HG02973 (cell line): ENCODE results near the gene SHB.

ENCODE experiments used
- ATAC-seq: cut with Tn5 transposase; IDR thresholded peaks from one replicate; pipeline ENCODE4 v1.9.1; 2021; ENCODE audit warnings: moderate library complexity; ENCODE audit not compliant: unreplicated experiment

The SHB gene

GRCh38 chr9:38026021-38026809 is 42.8 kb downstream of the SHB start:
- ATAC-seq, result no peak

DNA sequence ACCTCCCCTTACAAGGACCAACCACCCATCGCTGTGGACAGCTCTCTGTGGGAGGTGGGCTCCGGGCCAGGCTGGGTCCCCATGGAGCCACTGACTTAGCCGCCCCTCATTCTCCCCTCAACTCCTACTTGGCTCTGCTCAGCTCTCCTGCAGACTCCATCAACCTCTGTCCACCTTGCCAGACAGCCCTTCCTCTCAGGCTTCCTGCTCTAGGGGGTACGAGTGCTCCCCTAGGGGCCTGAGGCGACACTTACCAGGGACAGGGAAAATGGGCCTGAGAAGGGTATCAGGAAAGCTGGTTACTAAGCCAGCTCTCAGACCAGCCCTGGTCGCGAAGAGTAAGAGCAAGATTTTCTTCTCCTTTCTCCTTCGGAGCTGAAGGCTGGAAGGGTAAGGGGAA is 43.9 kb downstream of the SHB start:
- ATAC-seq, result no peak

DNA sequence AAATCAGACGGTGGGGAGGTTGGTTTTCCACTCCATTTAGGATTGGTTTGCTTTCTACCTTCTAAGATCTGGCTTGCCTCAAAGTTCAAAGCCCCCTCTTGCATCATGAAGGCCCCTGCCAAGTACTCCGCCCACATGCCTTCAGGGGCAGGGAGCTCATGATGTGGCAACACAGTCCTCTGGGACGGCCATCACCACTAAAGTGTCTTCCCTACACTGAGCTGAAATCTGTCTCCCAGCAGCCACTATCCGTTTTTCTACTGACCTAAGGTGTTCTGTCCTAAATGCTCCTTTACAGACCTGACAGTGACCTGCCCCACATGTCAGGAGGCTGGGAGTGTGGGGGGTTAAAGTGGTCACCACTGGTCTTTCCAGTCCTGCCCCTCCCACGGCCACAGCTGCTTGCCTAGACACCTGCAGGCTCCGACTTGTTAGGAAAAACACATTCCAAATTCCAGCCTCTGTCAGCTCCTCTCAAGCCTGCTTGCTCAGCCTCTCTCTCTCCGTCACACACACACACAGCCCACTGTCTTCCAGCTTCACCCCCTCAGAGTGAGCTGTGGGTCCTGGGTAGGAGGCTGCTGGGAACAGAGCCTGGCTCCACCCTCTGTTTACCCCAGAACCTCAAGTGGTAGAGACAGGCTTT is 44.9 kb downstream of the SHB start:
- no peak for ATAC-seq

- no peak for ATAC-seq
Observed at GRCh38 chr9:38023661-38024035, 45.4 kb downstream of the SHB start.

GRCh38 chr9:38022995-38023394 is 46.0 kb downstream of the SHB start:
- ATAC-seq, result no peak

DNA sequence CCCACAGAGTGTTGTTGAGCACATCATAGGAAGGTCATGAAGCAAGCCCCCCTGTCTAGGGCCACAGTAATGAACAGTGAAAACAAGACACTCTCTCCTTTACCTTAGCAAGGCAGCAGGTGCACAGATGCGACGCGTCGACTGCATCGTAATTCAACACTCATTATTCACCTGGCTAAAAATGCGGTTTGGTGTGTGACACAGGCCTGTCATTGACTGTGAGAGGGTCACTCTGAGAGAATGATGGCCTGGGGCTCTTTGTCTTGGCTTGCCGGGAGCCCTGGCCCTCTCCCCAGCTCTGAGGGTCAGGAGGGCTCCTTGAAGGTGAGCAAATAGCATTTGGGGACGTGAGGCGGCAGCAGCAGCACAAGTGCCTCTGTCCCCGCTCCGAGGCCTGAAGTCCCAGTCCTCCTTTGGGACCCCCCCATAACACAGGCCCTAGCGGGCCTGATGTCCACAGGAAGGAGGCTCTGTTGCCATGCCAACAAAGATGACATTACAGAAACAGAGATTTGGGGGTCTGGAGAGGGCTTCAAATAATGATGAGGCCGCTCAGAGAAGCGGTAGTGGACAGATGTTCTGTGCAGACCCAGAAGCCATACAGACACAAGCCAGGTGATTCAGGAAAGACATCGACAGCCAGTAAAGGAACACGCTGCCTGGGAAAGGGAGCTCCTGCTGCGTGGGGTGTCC is 46.7 kb downstream of the SHB start:
- no peak for ATAC-seq

DNA sequence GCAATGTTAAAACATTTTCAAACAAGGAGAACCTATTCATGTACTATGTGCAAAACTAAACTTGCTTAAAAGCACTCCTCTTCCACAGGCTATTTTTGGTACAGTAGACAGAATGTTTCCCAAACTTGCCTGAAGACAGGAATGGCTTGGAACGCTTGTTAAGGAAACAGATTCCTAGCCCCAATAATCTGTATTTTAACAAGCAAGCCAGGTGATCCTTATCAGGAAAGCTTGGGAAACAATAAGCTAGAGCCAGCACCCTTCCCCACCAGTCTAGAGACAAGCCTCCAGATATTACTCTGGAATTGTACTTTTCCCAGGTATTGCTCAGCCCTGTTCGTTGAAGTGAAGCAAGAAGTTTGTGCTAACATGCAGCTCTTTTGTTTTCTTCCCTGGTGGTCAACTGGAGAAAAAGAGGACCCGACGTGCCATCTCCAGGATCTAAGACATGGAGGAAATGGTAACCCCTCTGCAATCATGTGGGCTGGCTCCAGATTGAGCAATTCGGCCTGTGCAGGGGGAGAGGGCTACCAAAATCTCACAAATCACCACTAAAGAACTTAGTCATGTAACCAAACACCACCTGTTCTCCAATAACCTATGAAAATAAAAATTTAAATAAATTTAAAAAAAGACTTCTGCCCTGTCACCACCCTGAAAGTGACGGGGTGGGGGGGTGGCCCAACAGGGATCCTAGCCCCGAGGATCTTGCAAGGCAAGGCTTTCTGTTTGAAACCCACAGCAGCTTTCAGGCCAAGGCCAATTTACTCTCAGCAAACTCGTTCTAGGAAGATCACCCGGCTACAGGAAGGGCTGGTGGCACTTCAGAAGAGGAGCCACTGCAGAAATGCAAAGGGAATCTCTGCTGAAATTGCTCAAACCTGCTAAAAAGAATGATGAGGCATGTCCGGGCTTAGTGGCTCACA is 48.6 kb downstream of the SHB start:
- no peak for ATAC-seq

DNA sequence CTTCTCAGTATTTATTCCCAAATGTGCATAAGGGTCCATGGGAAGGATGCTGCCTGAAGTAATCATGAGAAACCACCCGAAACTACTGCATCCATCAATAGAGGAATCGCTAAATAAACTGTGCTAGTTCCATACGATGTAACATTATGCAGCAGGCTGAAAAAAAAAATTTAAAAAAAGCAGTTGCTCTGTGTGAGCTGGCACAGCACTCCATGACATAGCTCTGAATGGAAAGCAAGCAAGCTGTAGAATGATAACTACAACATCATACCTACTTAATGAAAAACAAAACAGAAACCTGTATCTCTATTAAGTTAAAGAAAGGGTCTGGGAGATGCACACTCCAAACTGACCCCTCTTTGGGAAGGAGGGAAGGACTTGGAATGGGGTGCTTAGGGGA is 49.3 kb downstream of the SHB start:
- no peak for ATAC-seq

DNA sequence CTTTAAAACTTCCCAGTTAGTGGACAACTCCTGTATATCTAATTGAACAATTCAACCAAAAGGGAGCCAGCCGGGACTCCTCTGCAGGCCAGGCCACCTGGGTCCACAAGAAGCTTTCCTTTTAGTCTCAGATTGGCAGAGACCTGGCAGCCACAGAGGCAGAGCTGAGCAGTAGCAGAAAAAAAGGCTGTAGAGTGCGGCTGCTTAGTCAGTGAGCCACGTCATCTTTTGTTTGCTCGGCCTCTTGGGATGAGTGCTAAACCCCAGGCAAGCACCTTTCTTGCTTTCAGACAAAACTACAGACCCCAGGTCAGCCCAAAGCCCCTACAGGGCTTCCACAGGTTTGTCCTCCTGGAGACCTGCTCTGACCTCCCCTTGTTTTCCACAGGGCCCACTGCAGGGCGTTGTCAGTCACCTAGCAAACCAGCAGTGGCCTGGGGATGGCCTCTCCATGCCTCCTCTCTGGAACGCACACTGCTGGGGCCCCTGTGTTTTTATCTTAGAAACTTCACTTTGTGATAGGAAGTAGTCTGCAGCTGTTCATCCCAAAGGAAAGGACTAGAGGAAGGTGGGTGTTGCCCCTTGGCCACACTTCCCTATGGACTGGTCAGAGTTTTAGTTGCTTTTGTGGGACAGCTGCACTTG is 49.9 kb downstream of the SHB start:
- no peak for ATAC-seq

DNA sequence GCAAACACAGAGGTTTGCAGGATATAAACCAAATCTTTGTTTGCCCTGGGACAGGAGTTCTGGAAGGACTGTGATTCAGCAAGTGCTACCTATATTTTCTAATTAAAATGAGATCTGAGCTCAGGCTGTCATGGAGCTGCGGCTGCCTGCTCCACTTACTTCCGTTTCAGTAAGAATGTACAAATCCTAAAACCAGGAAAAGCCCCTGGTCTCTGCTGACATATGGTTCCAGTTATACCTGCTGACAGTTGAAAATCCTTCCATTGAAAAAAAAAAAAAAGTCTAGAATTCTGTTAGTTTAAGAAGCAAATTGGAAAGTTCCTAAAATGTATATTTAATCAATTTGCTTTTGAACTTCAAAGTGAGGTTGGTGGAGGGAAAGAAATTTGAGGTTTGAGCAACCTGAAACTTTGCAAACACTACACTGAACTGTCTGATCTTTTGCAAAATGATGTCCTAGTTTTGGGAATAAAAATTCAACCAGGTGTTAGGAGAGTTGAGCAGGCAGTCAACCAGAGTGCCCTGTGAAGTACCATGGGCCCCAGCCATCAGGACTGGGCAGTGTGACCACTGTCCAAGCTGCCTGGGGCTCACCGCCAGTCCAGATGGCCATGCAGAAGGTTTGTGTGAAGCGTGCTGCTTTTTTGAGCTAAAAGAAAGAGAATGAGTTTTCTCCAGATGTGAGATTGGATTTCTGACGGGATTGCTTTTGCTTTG is 50.6 kb downstream of the SHB start:
- no peak for ATAC-seq

DNA sequence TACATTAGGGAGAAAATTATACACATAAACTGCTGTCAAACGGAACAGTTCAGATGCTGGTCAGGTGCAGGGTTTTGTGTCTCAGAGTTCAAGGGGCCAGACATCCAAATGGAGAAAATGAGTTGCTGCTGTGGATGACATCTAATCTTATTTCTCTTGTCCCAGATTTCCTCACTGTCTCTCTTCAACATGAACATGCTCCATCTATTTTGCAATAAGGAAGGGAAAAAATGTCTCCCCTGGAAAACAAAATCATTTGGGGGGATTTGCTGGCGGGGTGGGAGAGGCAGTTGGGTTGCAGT is 51.2 kb downstream of the SHB start:
- ATAC-seq, result no peak

- no peak for ATAC-seq
Observed at GRCh38 chr9:38017149-38017884, 51.7 kb downstream of the SHB start.

DNA sequence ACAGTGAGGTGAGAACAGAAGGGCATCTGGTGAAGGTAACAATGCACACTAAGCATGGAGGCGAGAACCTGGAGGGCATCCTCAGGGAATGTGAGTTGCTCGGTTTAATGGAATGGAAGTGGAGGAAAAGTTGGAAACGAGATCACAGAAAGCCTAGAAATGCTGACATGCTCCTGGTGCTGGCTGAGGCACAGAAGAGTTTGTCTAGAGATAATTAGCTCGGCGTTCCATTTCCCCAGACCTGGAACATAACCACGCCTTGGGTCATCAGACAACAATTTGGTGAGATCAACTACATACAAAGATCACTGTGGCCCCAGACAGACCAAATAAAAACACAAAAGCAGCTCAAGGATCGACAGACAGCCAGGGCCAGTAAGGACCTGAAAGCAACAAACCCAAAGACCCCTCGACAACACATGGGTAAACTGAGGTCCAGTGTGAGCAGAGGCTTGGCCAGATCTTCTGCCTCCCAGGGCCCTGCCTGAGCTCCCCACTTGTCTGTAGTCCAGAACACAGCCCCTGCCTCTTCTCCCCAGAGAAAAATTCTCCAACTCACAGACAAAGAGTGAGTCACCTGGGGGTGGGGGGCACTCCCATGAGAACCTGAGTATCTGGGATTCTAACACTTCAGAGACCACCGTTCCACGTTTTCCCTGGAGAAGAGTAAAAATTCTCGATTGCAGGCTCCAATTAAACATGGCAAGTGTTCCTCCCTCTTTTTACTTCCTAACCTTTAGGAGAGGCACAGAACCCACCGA is 52.5 kb downstream of the SHB start:
- ATAC-seq, result no peak

GRCh38 chr9:38015906-38016305 is 53.1 kb downstream of the SHB start:
- ATAC-seq, result no peak

- ATAC-seq, result no peak
Observed at GRCh38 chr9:38015266-38015665, 53.8 kb downstream of the SHB start.

DNA sequence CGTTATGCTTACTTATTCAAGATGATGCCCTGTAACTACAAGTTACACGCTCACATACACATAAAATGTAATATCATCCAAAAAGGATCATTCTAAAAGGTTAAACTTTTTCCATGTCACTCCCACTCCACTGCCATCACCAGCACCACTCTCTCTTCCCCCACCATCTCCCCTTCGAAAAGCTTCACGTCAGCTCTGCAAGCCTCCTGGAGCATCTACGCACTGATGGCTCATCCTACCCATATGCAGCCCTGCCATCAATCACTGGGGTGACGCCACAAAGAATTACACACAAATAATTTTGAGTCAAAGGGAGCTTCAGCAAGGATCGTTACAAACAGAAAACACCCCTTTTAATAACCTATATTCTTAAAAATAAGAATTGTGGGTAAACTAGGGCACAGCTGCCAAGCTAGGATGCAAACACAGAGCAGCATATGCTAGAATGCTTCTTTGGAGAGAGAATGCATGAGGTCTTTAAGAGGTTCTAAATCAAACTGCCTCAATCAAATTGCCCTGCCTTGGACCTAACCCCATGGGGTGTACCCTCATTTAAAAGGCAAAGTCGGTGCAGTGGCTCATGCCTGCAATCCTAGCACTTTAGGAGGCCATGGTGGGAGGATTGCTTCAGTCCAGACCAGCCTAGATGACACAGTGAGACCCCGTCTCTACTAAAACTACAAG is 56.1 kb downstream of the SHB start:
- ATAC-seq, result no peak

GRCh38 chr9:38011991-38012390 is 57.0 kb downstream of the SHB start:
- ATAC-seq, result no peak
